Tibial nerve (tissue), 4 donors: ENCODE measurements around the gene MORN1. TPM values are rescaled to one million over a fixed set of nuclear protein-coding genes. Genes with fewer than 3 reads are reported as not detected.

Experiments
- DNase-seq, 2 donors: peaks; one replicate each; pipeline ENCODE4 v3.0.0-alpha.2; 2019; ENCODE audit warnings: low spot score in 2 of 2
- H3K27ac ChIP-seq, 4 donors: fragments of 200-600 bp; sonication (generic) in 3 of 4; one replicate each; pipeline ENCODE4 v1.5.1; 2017 to 2019; ENCODE audit warnings: mild to moderate bottlenecking in 1 of 4
- H3K27me3 ChIP-seq, 2 donors: fragments of 200-600 bp; sonication (generic) in 1 of 2; one replicate each; pipeline versions ENCODE4 v1.5.1 to v1.6.0; 2017 to 2019
- H3K36me3 ChIP-seq, 3 donors: fragments of 200-600 bp; sonication (generic); one replicate each; pipeline ENCODE4 v1.5.1; 2018 to 2019
- H3K4me1 ChIP-seq, 4 donors: fragments of 200-600 bp; sonication (generic) in 3 of 4; one replicate each; pipeline ENCODE4 v1.5.1; 2017 to 2019
- H3K4me3 ChIP-seq, 4 donors: fragments of 200-600 bp; sonication (generic) in 3 of 4; one replicate each; pipeline ENCODE4 v1.5.1; 2017 to 2019; ENCODE audit warnings: mild to moderate bottlenecking in 1 of 4, moderate library complexity in 1 of 4
- H3K9me3 ChIP-seq, 4 donors: fragments of 200-600 bp; sonication (generic) in 3 of 4; one replicate each; pipeline ENCODE4 v1.5.1; 2017 to 2019
- EP300 ChIP-seq, 2 donors: sonication (generic); formaldehyde crosslinking; IDR thresholded peaks; one replicate each; pipeline ENCODE4 v1.6.1; 2017; ENCODE audit warnings: antibody characterized with exemption in 2 of 2, mild to moderate bottlenecking in 1 of 2
- POLR2A ChIP-seq, 2 donors: fragments of 450-650 bp; IDR thresholded peaks; one replicate each; pipeline ENCODE4 v1.6.1; 2017; ENCODE audit warnings: antibody characterized with exemption in 2 of 2, mild to moderate bottlenecking in 2 of 2, moderate library complexity in 2 of 2
- WGBS, 2 donors: methylation state at CpG; one replicate each; pipeline ENCODE4 v1.1.5; 2018; 5-methylcytosine and 5-hydroxymethylcytosine counted together
- total RNA-seq, 4 donors: library from RNA; depleted of rRNA; stranded (reverse); fragments of >200 nt; gene quantifications; one replicate each; pipeline ENCODE4 v1.1.0, GENCODE V29; 2016
- TF ChIP-seq, protein P1 (sequence below), 5 experiments: fragments of 200-600 bp in 3 of 5; fragments of 450-650 bp in 2 of 5; sonication (generic) in 3 of 5; IDR thresholded peaks; one replicate each; pipeline ENCODE4 v1.5.1; 2016 to 2019; ENCODE audit warnings: antibody characterized with exemption in 5 of 5, mild to moderate bottlenecking in 3 of 5, moderate library complexity in 2 of 5

Gene MORN1
- total RNA-seq, 4 donors from 2014 or later: 8.7 to 21.9 (median 16.1) TPM

DNA sequence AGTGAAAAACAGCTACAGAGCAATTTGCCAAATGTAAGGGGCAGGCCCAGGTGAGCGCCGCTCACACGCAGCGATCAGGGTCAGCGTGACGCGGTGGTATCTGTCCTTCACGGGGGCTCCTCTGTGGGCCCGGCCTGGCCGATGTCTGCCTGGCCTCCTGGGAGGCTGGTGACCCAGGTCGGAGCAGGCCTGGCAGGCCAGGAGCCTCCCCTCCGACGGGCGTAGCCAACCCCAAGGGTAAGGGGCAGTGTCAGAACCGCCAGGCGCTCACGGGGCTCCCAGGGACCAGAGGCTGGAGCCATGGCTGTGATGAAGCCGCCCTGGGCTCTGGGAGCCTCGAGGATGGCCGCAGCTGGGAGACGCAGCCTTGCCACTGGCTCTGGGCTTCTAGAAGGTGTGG is 72.1 kb downstream of the MORN1 start:
- 75 to 91% methylated on average over 15 to 20 of the region's 21 CpGs for WGBS, 2 donors
- H3K27ac ChIP-seq: peak overlapping the region in 2 of 4 donors; percentile 94 to 96
- TF ChIP-seq, protein P1, sequence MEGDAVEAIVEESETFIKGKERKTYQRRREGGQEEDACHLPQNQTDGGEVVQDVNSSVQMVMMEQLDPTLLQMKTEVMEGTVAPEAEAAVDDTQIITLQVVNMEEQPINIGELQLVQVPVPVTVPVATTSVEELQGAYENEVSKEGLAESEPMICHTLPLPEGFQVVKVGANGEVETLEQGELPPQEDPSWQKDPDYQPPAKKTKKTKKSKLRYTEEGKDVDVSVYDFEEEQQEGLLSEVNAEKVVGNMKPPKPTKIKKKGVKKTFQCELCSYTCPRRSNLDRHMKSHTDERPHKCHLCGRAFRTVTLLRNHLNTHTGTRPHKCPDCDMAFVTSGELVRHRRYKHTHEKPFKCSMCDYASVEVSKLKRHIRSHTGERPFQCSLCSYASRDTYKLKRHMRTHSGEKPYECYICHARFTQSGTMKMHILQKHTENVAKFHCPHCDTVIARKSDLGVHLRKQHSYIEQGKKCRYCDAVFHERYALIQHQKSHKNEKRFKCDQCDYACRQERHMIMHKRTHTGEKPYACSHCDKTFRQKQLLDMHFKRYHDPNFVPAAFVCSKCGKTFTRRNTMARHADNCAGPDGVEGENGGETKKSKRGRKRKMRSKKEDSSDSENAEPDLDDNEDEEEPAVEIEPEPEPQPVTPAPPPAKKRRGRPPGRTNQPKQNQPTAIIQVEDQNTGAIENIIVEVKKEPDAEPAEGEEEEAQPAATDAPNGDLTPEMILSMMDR (IDR thresholded peaks at IDR 0.05): no peak
- TF ChIP-seq POLR2A (IDR thresholded peaks at IDR 0.05) (no peak), EP300 (IDR thresholded peaks at IDR 0.05) (no peak)
- H3K4me3 ChIP-seq: no peak overlapping the region
- no peaks in the 10 kb centered on the region for H3K36me3 ChIP-seq
- peaks cover 7 to 100% (median 57%) of the 10 kb centered on the region in 4 donors for H3K4me1 ChIP-seq
- no peaks in the 10 kb centered on the region for H3K27me3 ChIP-seq
- no peaks in the 10 kb centered on the region for H3K9me3 ChIP-seq
- no peak for DNase-seq

DNA sequence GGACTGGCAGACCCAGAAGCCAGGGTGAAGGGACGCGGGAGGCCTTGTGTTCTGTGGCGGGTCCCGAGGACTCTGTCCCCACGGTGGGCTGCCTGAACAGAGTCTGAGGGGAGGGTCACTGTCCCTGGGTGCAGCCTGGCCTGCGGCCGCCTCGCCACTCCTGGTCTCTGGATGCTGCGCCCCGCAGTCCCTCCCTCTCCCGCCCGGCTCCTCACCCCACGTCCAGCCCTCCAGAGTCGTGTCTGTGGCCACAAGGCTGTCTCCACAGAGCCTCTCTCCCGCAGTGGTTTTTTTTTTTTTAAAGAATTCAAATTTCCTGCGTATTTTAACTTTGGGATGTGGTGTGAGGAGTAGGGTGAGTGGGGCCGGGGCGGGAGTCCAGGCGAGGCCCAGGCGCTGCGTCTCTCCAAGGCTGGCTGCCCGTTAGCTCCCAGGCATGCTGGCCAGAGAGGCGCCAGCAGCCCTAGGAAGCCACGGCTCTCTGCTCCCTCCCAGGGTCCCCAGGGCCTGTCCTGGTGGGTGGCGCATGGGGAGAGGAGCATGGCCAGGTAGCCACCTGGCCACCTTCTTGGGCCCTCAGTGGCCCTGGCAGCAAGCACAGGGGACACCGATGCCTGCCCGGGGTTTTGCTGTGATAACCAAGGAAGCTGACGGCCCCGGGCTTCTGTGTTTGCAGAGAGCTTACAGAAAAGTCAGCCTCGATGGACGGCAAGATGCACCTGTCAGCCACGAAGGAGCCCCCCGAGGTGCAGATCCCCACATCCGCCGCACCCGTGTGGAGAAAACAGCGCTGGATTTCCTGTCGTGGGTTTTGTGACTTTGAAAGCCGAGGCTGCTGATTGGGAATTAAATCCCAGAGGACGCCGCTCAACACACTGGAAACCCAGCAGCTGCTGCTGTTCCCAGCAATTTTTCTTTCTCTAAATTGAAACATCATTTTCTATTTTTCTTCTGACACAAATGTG is 72.8 kb downstream of the MORN1 start:
- peak overlapping the region in 2 of 4 donors; percentile 94 to 96 for H3K27ac ChIP-seq
- WGBS, 2 donors: 74 to 78% methylated on average over 41 of the region's 41 CpGs

DNA sequence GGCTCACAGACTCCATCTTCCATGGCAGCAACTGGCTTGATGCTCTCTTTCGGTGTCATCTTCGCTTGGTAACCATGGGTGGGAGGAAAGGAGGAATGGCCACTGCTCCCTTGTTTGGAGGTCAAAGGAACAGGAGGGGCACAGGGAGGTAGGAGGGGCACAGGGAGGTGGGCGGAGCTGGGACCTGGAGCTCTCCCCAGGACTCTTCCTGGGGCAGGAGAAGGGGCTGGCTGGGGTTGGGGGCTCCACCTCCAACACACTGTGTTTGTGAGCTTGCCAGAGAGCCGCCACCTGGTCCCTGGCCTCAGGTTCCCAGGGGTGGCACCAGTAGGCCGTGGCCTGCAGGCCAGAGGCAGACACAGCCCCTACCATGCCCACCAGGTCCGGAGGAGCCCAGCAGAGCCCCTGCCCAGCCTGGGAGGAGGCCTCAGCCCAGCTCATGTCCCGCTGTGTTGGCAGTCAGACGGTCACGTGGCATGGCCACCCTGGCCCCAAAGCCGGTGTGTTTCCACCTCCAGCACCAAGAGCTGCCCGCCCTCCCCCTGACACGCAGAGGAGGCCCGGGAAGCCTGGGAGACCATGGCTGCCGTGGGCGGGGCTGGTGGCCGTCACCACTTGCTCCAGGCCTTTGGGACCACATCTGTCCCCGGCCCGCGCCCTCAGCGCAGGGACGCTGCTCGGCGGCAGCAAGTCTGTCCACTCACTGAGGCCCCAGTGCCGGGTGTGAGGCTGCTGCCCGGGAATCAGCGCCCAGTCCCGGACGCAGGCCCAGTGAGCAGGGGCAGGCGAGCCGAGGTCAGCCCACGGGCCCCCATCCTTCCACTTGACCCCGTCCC is 73.9 kb downstream of the MORN1 start:
- Histone ChIP-seq H3K27ac (peak overlapping the region in 3 of 4 donors; percentile 17 to 96 (median 94)), H3K4me1 (peaks cover 11 to 100% (median 67%) of the 10 kb centered on the region in 4 donors), H3K27me3 (no peaks in the 10 kb centered on the region)

More for the DNA sequence above, 72.8 kb downstream of the MORN1 start:
- no peaks in the 10 kb centered on the region for H3K36me3 ChIP-seq
- H3K4me3 ChIP-seq: no peak overlapping the region
- TF ChIP-seq EP300 (IDR thresholded peaks at IDR 0.05) (no peak), POLR2A (IDR thresholded peaks at IDR 0.05) (no peak)
- H3K4me1 ChIP-seq: peaks cover 7 to 100% (median 64%) of the 10 kb centered on the region in 4 donors
- no peaks in the 10 kb centered on the region for H3K27me3 ChIP-seq
- no peak for DNase-seq
- no peaks in the 10 kb centered on the region for H3K9me3 ChIP-seq

DNA sequence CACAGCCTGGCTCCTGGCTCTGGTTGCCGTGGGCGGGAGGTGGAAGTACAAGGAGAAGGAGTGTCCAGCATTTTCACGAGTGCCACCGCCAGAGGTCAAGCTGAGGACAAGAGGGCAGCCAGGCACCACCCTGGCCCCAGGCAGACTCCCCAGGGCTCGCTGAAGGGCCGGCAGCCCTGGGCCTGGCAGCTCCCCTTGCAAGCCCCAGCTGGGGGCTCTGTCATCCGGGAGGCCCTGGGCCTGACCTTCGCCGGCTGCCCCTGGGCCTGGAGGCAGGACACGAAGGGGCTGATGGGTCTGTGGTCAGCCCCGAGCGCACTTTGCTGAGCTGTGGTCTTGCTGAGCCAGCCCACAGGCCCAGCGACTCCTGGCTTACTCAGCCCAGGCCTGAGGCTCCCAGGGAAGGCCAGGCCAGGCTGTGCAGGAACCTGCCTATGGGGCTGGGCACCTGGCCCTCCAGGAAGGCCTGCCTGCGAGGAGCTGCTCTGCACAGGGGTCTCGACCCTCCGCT is 74.8 kb downstream of the MORN1 start:
- peaks cover 9 to 100% (median 68%) of the 10 kb centered on the region in 4 donors for H3K4me1 ChIP-seq
- peak overlapping the region; percentile 50 to 96 (median 90) for H3K27ac ChIP-seq
- TF ChIP-seq POLR2A (IDR thresholded peaks at IDR 0.05) (no peak), EP300 (IDR thresholded peaks at IDR 0.05) (no peak)
- TF ChIP-seq, protein P1 (IDR thresholded peaks at IDR 0.05): no peak
- 29 to 83% methylated on average over 3 to 9 of the region's 16 CpGs for WGBS, 2 donors
- H3K27me3 ChIP-seq: no peaks in the 10 kb centered on the region
- H3K36me3 ChIP-seq: no peaks in the 10 kb centered on the region
- H3K4me3 ChIP-seq: no peak overlapping the region
- no peaks in the 10 kb centered on the region for H3K9me3 ChIP-seq
- DNase-seq: no peak

More for the DNA sequence above, 73.9 kb downstream of the MORN1 start:
- 72 to 77% methylated on average over 20 to 28 of the region's 32 CpGs for WGBS, 2 donors
- DNase-seq: no peak
- no peak overlapping the region for H3K4me3 ChIP-seq
- no peaks in the 10 kb centered on the region for H3K9me3 ChIP-seq
- no peaks in the 10 kb centered on the region for H3K36me3 ChIP-seq
- TF ChIP-seq POLR2A (IDR thresholded peaks at IDR 0.05): no peak
- no peak for TF ChIP-seq EP300 (IDR thresholded peaks at IDR 0.05)
- TF ChIP-seq, protein P1 (IDR thresholded peaks at IDR 0.05): no peak
